Activated CD4-positive, alpha-beta memory T cell treated with anti-CD3 and anti-CD28 coated beads for 36 hours (primary cell): ENCODE data around the gene RPL37. TPM values are rescaled to one million over a fixed set of nuclear protein-coding genes. Genes with fewer than 3 reads are reported as not detected.
"Not testable (repeated sequence)": the region's sequence is repeated elsewhere in the genome, so short reads cannot be mapped to it uniquely, and the experiment has no call there.

Experiments
- CTCF ChIA-PET: fragments of 350-600 bp; sonication (Branson Sonifier 250); formaldehyde crosslinking; loops from one replicate; lab custom pipeline; 2021; ENCODE audit warnings: antibody characterized with exemption, inconsistent platforms; lab: Charles Lee
- POLR2A ChIA-PET: fragments of 350-600 bp; sonication (Branson Sonifier 250); formaldehyde crosslinking; loops from one replicate; lab custom pipeline; 2021; ENCODE audit warnings: antibody characterized with exemption; lab: Charles Lee
- DNase-seq: peaks from one replicate; pipeline ENCODE4 v3.0.0-alpha.2; 2020
- H3K27ac Mint-ChIP-seq: one replicate; pipeline ENCODE4 v1.8.0; 2021; ENCODE audit warnings: mixed read lengths
- H3K27me3 Mint-ChIP-seq: one replicate; pipeline ENCODE4 v1.8.0; 2021; ENCODE audit warnings: mixed read lengths
- H3K36me3 Mint-ChIP-seq: one replicate; pipeline ENCODE4 v1.8.0; 2021; ENCODE audit warnings: mixed read lengths
- H3K4me1 Mint-ChIP-seq: one replicate; pipeline ENCODE4 v1.8.0; 2021; ENCODE audit warnings: low read depth, mixed read lengths
- H3K4me3 Mint-ChIP-seq: one replicate; pipeline ENCODE4 v1.8.0; 2021; ENCODE audit warnings: mild to moderate bottlenecking, mixed read lengths
- H3K9me3 Mint-ChIP-seq: one replicate; pipeline ENCODE4 v1.8.0; 2021; ENCODE audit warnings: mixed read lengths
- intact Hi-C: fragments of 100-400 bp; cut with micrococcal nuclease; formaldehyde crosslinking; loops from one replicate; pipeline ENCODE4 v1.15.1; 2023
- total RNA-seq, 2 experiments: library from RNA; stranded (reverse); gene quantifications; one replicate each; pipeline ENCODE4 v1.2.3, GENCODE V29; 2021

Gene RPL37
- total RNA-seq, 2 experiments from 2014 or later = 1,815 to 1,873 TPM

DNA sequence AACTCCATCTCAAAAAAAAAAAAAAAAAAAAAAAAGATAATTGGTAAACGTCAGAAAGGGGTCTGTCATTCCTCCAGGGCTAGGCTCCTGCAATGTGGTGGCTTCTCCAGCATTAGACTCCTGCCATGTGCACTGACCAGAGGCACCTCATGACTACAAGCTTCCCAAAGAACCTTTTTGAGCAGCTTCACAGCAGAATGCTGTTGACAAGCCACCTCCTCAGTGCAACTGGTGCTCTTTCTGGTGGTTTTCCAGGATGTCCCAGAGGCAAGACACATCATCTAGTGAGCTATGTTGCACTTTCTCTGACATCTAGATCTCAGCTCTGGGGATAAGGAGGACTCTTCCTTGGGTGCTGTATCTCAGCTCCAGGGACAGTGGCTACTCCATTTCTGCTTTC is 11.6 kb downstream of the RPL37 start:
- no peaks in the 10 kb centered on the region for H3K27me3 Mint-ChIP-seq
- H3K9me3 Mint-ChIP-seq = no peaks in the 10 kb centered on the region

DNA sequence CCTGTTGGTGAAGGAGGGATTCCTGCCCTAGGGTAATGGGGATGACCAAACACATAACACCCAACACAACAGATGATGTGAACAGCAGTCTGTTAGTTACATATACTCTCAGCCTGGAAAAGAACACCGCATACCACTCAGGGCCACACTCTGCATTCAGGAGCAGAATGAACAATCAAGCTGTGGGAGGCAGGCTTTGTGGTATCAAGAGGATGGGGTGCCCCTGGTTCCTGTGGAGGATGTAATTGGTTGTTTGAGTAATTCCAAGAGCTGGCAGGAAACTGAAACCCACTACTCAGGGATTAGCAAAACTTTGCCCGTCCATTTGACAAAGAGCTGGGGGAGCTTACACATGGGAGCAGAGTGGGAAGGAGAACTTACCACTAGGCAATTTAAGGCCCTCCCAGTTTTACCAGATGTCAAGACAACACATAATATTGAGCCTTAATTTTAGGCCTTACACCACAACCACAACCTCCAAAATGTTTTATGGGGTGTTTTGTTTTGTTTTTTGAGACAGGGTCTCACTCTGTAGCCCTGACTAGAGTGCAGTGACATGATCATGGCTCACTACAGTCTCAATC is 21.2 kb downstream of the RPL37 start:
- no peak overlapping the region for H3K4me3 Mint-ChIP-seq
- intact Hi-C loops = loop anchor here (1.0 kb wide), 3 partner anchors 15 to 323 kb away; partner anchors contain the start of gene PRKAA1
- ChIA-PET POLR2A (interaction anchor here (0.6 to 1.6 kb wide), 9 partner anchors 12 to 404 kb away, joined by 3 to 15 read pairs (median 4); partner anchors contain the start of gene PRKAA1), CTCF (interaction anchor here (1.2 kb wide), 1 partner anchor 15 kb away, joined by 5 read pairs; the partner anchor contains the start of gene PRKAA1)
- DNase-seq = peak; percentile 83
- H3K36me3 Mint-ChIP-seq = no peaks in the 10 kb centered on the region
- peak overlapping the region; percentile 64 for H3K27ac Mint-ChIP-seq
- H3K4me1 Mint-ChIP-seq = peaks cover 9% of the 10 kb centered on the region
- no peaks in the 10 kb centered on the region for H3K27me3 Mint-ChIP-seq
- H3K9me3 Mint-ChIP-seq = no peaks in the 10 kb centered on the region

More for the DNA sequence above, 11.6 kb downstream of the RPL37 start:
- Mint-ChIP-seq H3K4me3 (no peak overlapping the region), H3K27ac (no peak overlapping the region), H3K4me1 (peaks cover 9% of the 10 kb centered on the region), H3K36me3 (peaks cover 24% of the 10 kb centered on the region)
- ChIA-PET POLR2A (interaction anchor here (0.5 to 1.4 kb wide), 6 partner anchors 8 to 147 kb away, joined by 3 to 5 read pairs (median 3); no protein-coding TSS in a partner anchor), CTCF (no interaction called here)
- intact Hi-C loops = no loop called here
- DNase-seq = no peak

GRCh38 chr5:40812125-40812524 is 22.9 kb downstream of the RPL37 start:
- CTCF ChIA-PET = no interaction called here
- Mint-ChIP-seq H3K36me3 (no peaks in the 10 kb centered on the region), H3K27ac (no peak overlapping the region), H3K9me3 (no peaks in the 10 kb centered on the region), H3K4me3 (no peak overlapping the region), H3K4me1 (peaks cover 16% of the 10 kb centered on the region), H3K27me3 (no peaks in the 10 kb centered on the region)
- intact Hi-C loops = no loop called here
- DNase-seq = no peak
- POLR2A ChIA-PET = no interaction called here

DNA sequence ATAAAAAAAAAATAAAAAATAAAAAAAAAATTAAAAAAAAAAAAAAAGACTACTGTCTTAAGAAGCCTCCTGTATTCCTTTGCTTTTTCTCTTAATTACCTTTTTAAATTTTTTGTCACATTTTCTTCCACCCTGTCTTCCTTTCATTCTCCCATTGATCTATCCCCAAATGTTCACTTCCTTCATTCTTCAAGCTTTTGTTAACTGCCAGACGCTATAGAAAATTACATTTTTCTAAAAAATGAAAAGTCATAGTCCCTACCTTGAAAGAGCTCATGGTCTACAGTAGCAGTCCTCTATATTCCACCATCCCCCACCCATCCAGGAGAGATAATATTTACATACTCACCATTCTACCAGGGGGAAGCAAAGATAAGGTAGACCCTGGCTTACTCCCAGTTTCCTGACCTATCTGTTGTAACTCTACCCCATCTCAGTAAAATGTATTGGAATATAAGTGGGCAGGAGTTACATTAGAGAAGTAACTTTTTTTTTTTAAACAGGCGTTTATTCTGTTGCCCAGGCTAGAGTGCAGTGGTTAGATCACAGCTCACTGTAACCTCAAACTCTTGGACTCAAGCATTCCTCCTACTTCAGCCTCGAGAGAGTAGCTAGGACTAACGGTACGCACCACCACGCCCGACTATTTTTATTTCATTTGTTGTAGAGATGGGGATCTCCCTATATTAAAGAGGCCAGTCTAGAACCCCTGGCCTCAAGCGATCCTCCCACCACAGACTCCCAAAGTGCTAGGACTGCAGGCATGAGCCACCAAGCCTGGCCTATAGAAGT is 33.1 kb downstream of the RPL37 start:
- peaks cover 5% of the 10 kb centered on the region for H3K36me3 Mint-ChIP-seq
- DNase-seq = no peak
- H3K4me3 Mint-ChIP-seq = no peak overlapping the region
- ChIA-PET CTCF (no interaction called here), POLR2A (no interaction called here)
- peaks cover 1% of the 10 kb centered on the region for H3K27me3 Mint-ChIP-seq
- H3K27ac Mint-ChIP-seq = no peak overlapping the region
- intact Hi-C loops = no loop called here
- peaks cover 9% of the 10 kb centered on the region for H3K4me1 Mint-ChIP-seq
- no peaks in the 10 kb centered on the region for H3K9me3 Mint-ChIP-seq

GRCh38 chr5:40799258-40799657 is 35.8 kb downstream of the RPL37 start:
- no peak for DNase-seq
- no peaks in the 10 kb centered on the region for H3K9me3 Mint-ChIP-seq
- H3K4me1 Mint-ChIP-seq = peaks cover 34% of the 10 kb centered on the region
- H3K36me3 Mint-ChIP-seq = peaks cover 15% of the 10 kb centered on the region
- intact Hi-C loops = no loop called here
- H3K27ac Mint-ChIP-seq = no peak overlapping the region
- POLR2A ChIA-PET = interaction anchor here (2.3 kb wide), 1 partner anchor 14 kb away, joined by 12 read pairs; no protein-coding TSS in a partner anchor
- CTCF ChIA-PET = interaction anchor here (1.0 to 1.5 kb wide), 2 partner anchors 8 to 14 kb away, joined by 5 to 8 read pairs; no protein-coding TSS in a partner anchor
- no peak overlapping the region for H3K4me3 Mint-ChIP-seq
- H3K27me3 Mint-ChIP-seq = peaks cover 1% of the 10 kb centered on the region

- ChIA-PET CTCF (interaction anchor here (1.0 to 1.5 kb wide), 3 partner anchors 9 to 44 kb away, joined by 3 to 8 read pairs (median 5); no protein-coding TSS in a partner anchor), POLR2A (interaction anchor here (0.7 to 2.3 kb wide), 6 partner anchors 15 to 113 kb away, joined by 3 to 12 read pairs (median 7); partner anchors contain the start of gene RPL37)
- no peak for DNase-seq
- H3K9me3 Mint-ChIP-seq = no peaks in the 10 kb centered on the region
- H3K27me3 Mint-ChIP-seq = peaks cover 1% of the 10 kb centered on the region
- intact Hi-C loops = loop anchor here (1.0 kb wide), 3 partner anchors 14 to 44 kb away; partner anchors contain the start of genes RPL37 and TTC33
- H3K4me3 Mint-ChIP-seq = peak overlapping the region; percentile 81
- peak overlapping the region; percentile 89 for H3K27ac Mint-ChIP-seq
- peaks cover 38% of the 10 kb centered on the region for H3K4me1 Mint-ChIP-seq
- H3K36me3 Mint-ChIP-seq = peaks cover 15% of the 10 kb centered on the region
Measured at GRCh38 chr5:40798801-40799210, 36.2 kb downstream of the RPL37 start.

DNA sequence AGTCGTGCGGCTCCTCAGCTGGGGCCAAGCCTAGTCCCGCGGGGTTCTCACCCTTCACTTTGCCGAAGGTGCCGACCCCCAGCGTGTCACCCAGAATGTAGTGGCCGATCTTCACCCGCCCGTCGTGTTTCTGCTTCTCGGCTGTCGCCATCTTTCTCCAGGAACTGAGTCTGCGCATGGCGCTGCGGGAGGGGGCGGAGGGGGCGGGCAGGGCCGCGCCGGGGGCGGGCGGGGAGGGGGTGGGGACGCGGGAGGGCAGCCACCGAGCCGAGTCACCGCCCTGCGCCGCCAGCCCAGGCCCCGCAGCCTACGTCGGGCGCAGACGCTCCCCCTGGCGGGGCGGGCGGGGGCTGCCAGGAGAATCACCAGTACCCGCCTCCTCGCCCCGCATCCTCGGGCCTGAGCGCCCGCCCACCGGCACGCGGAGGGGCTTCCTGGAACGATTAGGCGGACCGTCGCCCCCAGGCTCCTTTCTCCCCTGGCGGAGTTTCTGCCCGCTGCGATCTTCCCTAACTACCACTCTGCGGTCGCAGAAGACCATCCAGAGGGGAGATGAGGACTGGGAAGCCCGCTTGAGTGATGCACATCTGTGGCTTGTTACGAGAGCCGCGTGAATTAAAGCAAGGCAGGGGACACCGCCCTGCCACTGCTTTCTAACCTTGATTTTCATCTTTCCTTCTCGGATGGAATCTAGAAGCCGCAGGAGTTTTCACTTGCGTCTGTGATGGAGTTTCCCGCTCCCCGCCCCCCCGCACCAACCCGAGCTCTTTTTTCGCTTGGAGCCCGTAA is 36.8 kb downstream of the RPL37 start, which contains the start of gene PRKAA1:
PRKAA1 (minus strand) TSS at position 363 of the 789 bp plus-strand sequence; CDS start at position 178, 185 bp downstream.
- intact Hi-C loops = loop anchor here (1.0 kb wide), 3 partner anchors 15 to 43 kb away; partner anchors contain the start of genes RPL37 and TTC33
- peak within 1 kb of the TSS; percentile 89 for H3K27ac Mint-ChIP-seq
- H3K36me3 Mint-ChIP-seq = peaks cover 15% of the 10 kb centered on the region
- no peaks in the 10 kb centered on the region for H3K9me3 Mint-ChIP-seq
- peaks cover 1% of the 10 kb centered on the region for H3K27me3 Mint-ChIP-seq
- peak; percentile 90 for DNase-seq
- H3K4me3 Mint-ChIP-seq = peak within 1 kb of the TSS; percentile 87
- H3K4me1 Mint-ChIP-seq = peaks cover 43% of the 10 kb centered on the region
- CTCF ChIA-PET = interaction anchor here (0.7 to 1.5 kb wide), 4 partner anchors 9 to 976 kb away, joined by 3 to 8 read pairs (median 4); no protein-coding TSS in a partner anchor
- POLR2A ChIA-PET = interaction anchor here (0.7 to 2.3 kb wide), 7 partner anchors 15 to 113 kb away, joined by 3 to 12 read pairs (median 6); partner anchors contain the start of gene RPL37

GRCh38 chr5:40797273-40798011 is 37.6 kb downstream of the RPL37 start:
- CTCF ChIA-PET = interaction anchor here (0.7 to 1.5 kb wide), 4 partner anchors 10 to 977 kb away, joined by 3 to 8 read pairs (median 4); no protein-coding TSS in a partner anchor
- peaks cover 45% of the 10 kb centered on the region for H3K4me1 Mint-ChIP-seq
- POLR2A ChIA-PET = interaction anchor here (0.6 to 2.3 kb wide), 7 partner anchors 16 to 115 kb away, joined by 3 to 12 read pairs (median 6); partner anchors contain the start of gene RPL37
- peaks cover 15% of the 10 kb centered on the region for H3K36me3 Mint-ChIP-seq
- peaks cover 1% of the 10 kb centered on the region for H3K27me3 Mint-ChIP-seq
- peak; percentile 86 for DNase-seq
- no peaks in the 10 kb centered on the region for H3K9me3 Mint-ChIP-seq
- peak overlapping the region; percentile 83 for H3K27ac Mint-ChIP-seq
- intact Hi-C loops = loop anchor here (1.0 kb wide), 3 partner anchors 16 to 42 kb away; partner anchors contain the start of genes RPL37 and TTC33
- peak overlapping the region; percentile 87 for H3K4me3 Mint-ChIP-seq

- peak overlapping the region; percentile 60 for H3K27ac Mint-ChIP-seq
- CTCF ChIA-PET = no interaction called here
- peaks cover 15% of the 10 kb centered on the region for H3K36me3 Mint-ChIP-seq
- H3K4me3 Mint-ChIP-seq = peak overlapping the region; percentile 87
- intact Hi-C loops = no loop called here
- DNase-seq = no peak
- peaks cover 1% of the 10 kb centered on the region for H3K27me3 Mint-ChIP-seq
- POLR2A ChIA-PET = no interaction called here
- no peaks in the 10 kb centered on the region for H3K9me3 Mint-ChIP-seq
- H3K4me1 Mint-ChIP-seq = peaks cover 47% of the 10 kb centered on the region
Measured at GRCh38 chr5:40796487-40796889, 38.5 kb downstream of the RPL37 start.

DNA sequence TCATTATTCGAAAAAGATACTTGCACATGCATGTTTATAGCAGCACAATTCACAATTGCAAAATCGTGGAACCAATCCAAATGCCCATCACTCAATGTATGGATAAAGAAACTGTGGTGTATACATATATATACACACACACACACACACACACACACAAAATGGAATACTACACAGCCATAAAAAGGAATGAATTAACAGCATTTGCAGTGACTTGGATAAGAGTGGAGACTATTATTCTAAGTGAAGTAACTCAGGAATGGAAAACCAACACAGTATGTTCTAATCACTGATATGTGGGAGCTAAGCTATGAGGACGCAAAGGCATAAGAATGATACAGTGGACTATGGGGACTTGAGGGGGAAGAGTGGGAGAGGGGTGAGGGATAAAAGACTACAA is 40.1 kb downstream of the RPL37 start:
- CTCF ChIA-PET, H3K27ac Mint-ChIP-seq, POLR2A ChIA-PET, H3K9me3 Mint-ChIP-seq, DNase-seq, H3K4me3 Mint-ChIP-seq, H3K27me3 Mint-ChIP-seq, intact Hi-C loops: not testable (repeated sequence)
- H3K36me3 Mint-ChIP-seq = peaks cover 15% of the 10 kb centered on the region
- H3K4me1 Mint-ChIP-seq = peaks cover 57% of the 10 kb centered on the region
